ENCODE data around the gene SMKR1.
"Not testable (repeated sequence)": the region's sequence is repeated elsewhere in the genome, so short reads cannot be mapped to it uniquely, and the experiment has no call there.

SMKR1 gene

GRCh38 chr7:129469930-129470329 is 32.4 kb upstream of the SMKR1 start:
- H3K4me3 ChIP-seq (ENCODE audit: severe bottlenecking), result no peak overlapping the region
- DNase-seq (ENCODE audit: low spot score), result no peak
- no peak overlapping the region for H3K27ac ChIP-seq (ENCODE audit: poor library complexity, severe bottlenecking)
- H3K27me3 ChIP-seq (ENCODE audit: insufficient read depth, poor library complexity, severe bottlenecking), result no peaks in the 10 kb centered on the region
- no peak for ATAC-seq (ENCODE audit: low read depth)
- H3K9me3 ChIP-seq (ENCODE audit: severe bottlenecking), result no peaks in the 10 kb centered on the region
- H3K36me3 ChIP-seq (ENCODE audit: low read depth), result peaks cover 25% of the 10 kb centered on the region
- H3K4me1 ChIP-seq (ENCODE audit: insufficient read depth, poor library complexity, severe bottlenecking), result no peaks in the 10 kb centered on the region
- no peak for TF ChIP-seq CTCF (IDR thresholded peaks at IDR 0.05; ENCODE audit: poor library complexity, severe bottlenecking)

- no peaks in the 10 kb centered on the region for H3K9me3 ChIP-seq (ENCODE audit: severe bottlenecking)
- no peaks in the 10 kb centered on the region for H3K4me1 ChIP-seq (ENCODE audit: insufficient read depth, poor library complexity, severe bottlenecking)
- no peaks in the 10 kb centered on the region for H3K27me3 ChIP-seq (ENCODE audit: insufficient read depth, poor library complexity, severe bottlenecking)
- no peak for TF ChIP-seq CTCF (IDR thresholded peaks at IDR 0.05; ENCODE audit: poor library complexity, severe bottlenecking)
- H3K27ac ChIP-seq (ENCODE audit: poor library complexity, severe bottlenecking), result no peak overlapping the region
- H3K36me3 ChIP-seq (ENCODE audit: low read depth), result peaks cover 27% of the 10 kb centered on the region
- ATAC-seq (ENCODE audit: low read depth) (no peak), DNase-seq (ENCODE audit: low spot score) (no peak)
- no peak overlapping the region for H3K4me3 ChIP-seq (ENCODE audit: severe bottlenecking)
Observed at GRCh38 chr7:129470411-129470810, 31.9 kb upstream of the SMKR1 start.

DNA sequence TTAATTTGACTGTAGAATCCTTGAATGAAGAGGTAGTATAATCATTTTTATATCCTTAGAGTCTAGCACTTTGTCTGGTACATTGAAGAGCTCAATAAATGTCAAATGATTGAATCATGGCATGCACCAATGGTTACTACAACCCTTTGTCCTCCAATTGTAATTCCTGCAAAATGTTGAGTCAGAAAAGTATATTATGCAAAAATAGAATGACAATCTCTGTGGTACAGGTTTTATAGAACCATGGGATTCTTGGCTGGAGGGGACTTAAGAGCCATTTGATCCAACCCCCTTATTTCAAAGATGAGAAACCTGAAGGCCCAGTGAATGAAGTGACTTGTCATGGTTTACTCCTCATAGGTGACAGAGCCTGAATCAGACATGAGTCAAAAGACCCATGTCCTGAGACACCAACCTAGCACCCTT is 30.9 kb upstream of the SMKR1 start:
- Histone ChIP-seq H3K36me3 (ENCODE audit: low read depth) (peaks cover 27% of the 10 kb centered on the region), H3K27me3 (ENCODE audit: insufficient read depth, poor library complexity, severe bottlenecking) (no peaks in the 10 kb centered on the region), H3K9me3 (ENCODE audit: severe bottlenecking) (no peaks in the 10 kb centered on the region), H3K4me1 (ENCODE audit: insufficient read depth, poor library complexity, severe bottlenecking) (no peaks in the 10 kb centered on the region), H3K4me3 (ENCODE audit: severe bottlenecking) (no peak overlapping the region), H3K27ac (ENCODE audit: poor library complexity, severe bottlenecking) (no peak overlapping the region)
- ATAC-seq (ENCODE audit: low read depth), result no peak
- TF ChIP-seq CTCF (IDR thresholded peaks at IDR 0.05; ENCODE audit: poor library complexity, severe bottlenecking), result no peak
- DNase-seq (ENCODE audit: low spot score), result no peak

GRCh38 chr7:129475931-129476330 is 26.4 kb upstream of the SMKR1 start:
- DNase-seq (ENCODE audit: low spot score); H3K4me1 ChIP-seq (ENCODE audit: insufficient read depth, poor library complexity, severe bottlenecking); H3K27ac ChIP-seq (ENCODE audit: poor library complexity, severe bottlenecking); H3K9me3 ChIP-seq (ENCODE audit: severe bottlenecking); H3K27me3 ChIP-seq (ENCODE audit: insufficient read depth, poor library complexity, severe bottlenecking); ATAC-seq (ENCODE audit: low read depth); H3K4me3 ChIP-seq (ENCODE audit: severe bottlenecking): not testable (repeated sequence)
- peaks cover 17% of the 10 kb centered on the region; the same call in 1 of the 2 replicates for H3K36me3 ChIP-seq (ENCODE audit: low read depth)

- H3K4me3 ChIP-seq (ENCODE audit: severe bottlenecking); H3K4me1 ChIP-seq (ENCODE audit: insufficient read depth, poor library complexity, severe bottlenecking); ATAC-seq (ENCODE audit: low read depth); DNase-seq (ENCODE audit: low spot score); H3K9me3 ChIP-seq (ENCODE audit: severe bottlenecking); H3K27ac ChIP-seq (ENCODE audit: poor library complexity, severe bottlenecking); H3K27me3 ChIP-seq (ENCODE audit: insufficient read depth, poor library complexity, severe bottlenecking): not testable (repeated sequence)
- peaks cover 22% of the 10 kb centered on the region; the same call in 1 of the 2 replicates for H3K36me3 ChIP-seq (ENCODE audit: low read depth)
Observed at GRCh38 chr7:129476398-129476797, 25.9 kb upstream of the SMKR1 start.

DNA sequence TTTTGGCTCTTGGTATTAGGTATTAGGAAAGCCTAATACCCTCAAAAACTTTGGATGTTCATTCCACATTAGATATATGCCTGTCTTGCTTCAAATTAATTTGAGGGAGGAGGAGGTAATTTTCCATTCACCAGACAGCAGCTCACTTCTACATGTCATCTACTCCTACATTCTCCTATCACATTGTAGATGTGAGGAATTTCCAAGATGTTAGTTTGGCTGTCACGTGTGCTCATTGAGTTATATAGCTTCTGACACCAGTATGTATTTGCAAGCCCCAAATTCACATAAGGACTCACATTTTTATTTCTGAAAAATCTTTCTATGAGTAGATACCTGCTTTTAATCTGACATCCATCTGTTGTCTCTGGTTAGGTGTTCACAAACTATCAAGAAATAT is 22.5 kb upstream of the SMKR1 start:
- DNase-seq (ENCODE audit: low spot score) (no peak), ATAC-seq (ENCODE audit: low read depth) (no peak)
- Histone ChIP-seq H3K9me3 (ENCODE audit: severe bottlenecking) (no peaks in the 10 kb centered on the region), H3K4me3 (ENCODE audit: severe bottlenecking) (no peak overlapping the region), H3K36me3 (ENCODE audit: low read depth) (peaks cover 27% of the 10 kb centered on the region), H3K4me1 (ENCODE audit: insufficient read depth, poor library complexity, severe bottlenecking) (no peaks in the 10 kb centered on the region), H3K27ac (ENCODE audit: poor library complexity, severe bottlenecking) (no peak overlapping the region), H3K27me3 (ENCODE audit: insufficient read depth, poor library complexity, severe bottlenecking) (no peaks in the 10 kb centered on the region)
- TF ChIP-seq CTCF (IDR thresholded peaks at IDR 0.05; ENCODE audit: poor library complexity, severe bottlenecking), result no peak
